Right lobe of liver (tissue), 6 donors: ENCODE results near the gene PRR13. TPM values are rescaled to one million over a fixed set of nuclear protein-coding genes. Genes with fewer than 3 reads are reported as not detected.
"Not testable (repeated sequence)": the region's sequence is repeated elsewhere in the genome, so short reads cannot be mapped to it uniquely, and the experiment has no call there.

Experiments used
- ATAC-seq, 4 donors: fragments of 200-7000 bp; cut with Tn5 transposase; one replicate each; pipeline ENCODE4 v1.9.1; 2020; ENCODE audit warnings: mild to moderate bottlenecking in 4 of 4, moderate library complexity in 4 of 4
- DNase-seq, 3 donors: peaks; one replicate each; pipeline ENCODE4 v3.0.0-alpha.2; 2020
- H3K27ac ChIP-seq, 3 donors: fragments of 200-600 bp; one replicate each; pipeline ENCODE4 v1.8.0; 2022
- H3K27me3 ChIP-seq, 2 donors: fragments of 200-600 bp; one replicate each; pipeline ENCODE4 v1.8.0; 2022
- H3K36me3 ChIP-seq, 4 donors: fragments of 200-600 bp; sonication (generic) in 1 of 4; one replicate each; pipeline versions ENCODE4 v1.5.1 to v1.8.0; 2017 to 2022; ENCODE audit warnings: control low read depth in 1 of 4
- H3K4me1 ChIP-seq, 4 donors: fragments of 200-600 bp; sonication (generic) in 1 of 4; one replicate each; pipeline versions ENCODE4 v1.5.1 to v1.8.0; 2017 to 2022; ENCODE audit warnings: control low read depth in 1 of 4
- H3K4me3 ChIP-seq, 3 donors: fragments of 200-600 bp; one replicate each; pipeline ENCODE4 v1.8.0; 2022
- H3K9me3 ChIP-seq, 4 donors: fragments of 200-600 bp; sonication (generic) in 1 of 4; one replicate each; pipeline versions ENCODE4 v1.5.1 to v1.8.0; 2017 to 2022; ENCODE audit warnings: control low read depth in 1 of 4
- CTCF ChIP-seq, 4 donors: fragments of 200-600 bp in 3 of 4; fragments of 450-650 bp in 1 of 4; IDR thresholded peaks; one replicate each; pipeline versions ENCODE4 v1.5.1 to v1.8.0; 2016 to 2022; ENCODE audit warnings: antibody characterized with exemption in 4 of 4, mild to moderate bottlenecking in 2 of 4
- POLR2A ChIP-seq: fragments of 450-650 bp; IDR thresholded peaks from one replicate; pipeline ENCODE4 v1.6.1; 2017; ENCODE audit warnings: antibody characterized with exemption, mild to moderate bottlenecking
- WGBS: methylation state at CpG from one replicate; pipeline ENCODE4 v1.1.6; 2018; ENCODE audit warnings: low coverage, low lambda C conversion rate; ENCODE audit not compliant: insufficient coverage; ENCODE audit errors: missing lambda C conversion rate; 5-methylcytosine and 5-hydroxymethylcytosine counted together
- intact Hi-C, 2 donors: fragments of 100-400 bp; cut with DNase I; formaldehyde crosslinking; loops; one replicate each; pipeline versions ENCODE4 v1.11.2 to v1.14.1; 2022
- total RNA-seq, 6 experiments: library from RNA; depleted of rRNA in 2 of 6; stranded (reverse); fragments of >200 nt in 2 of 6; fragmentation: NEBNext Ultra II Directional in 3 of 6; extraction: Animal tissue kit (Norgen Biotek cat#: 25700) in 3 of 6; gene quantifications; one replicate each; pipeline versions ENCODE4 v1.1.0 to v1.2.4, GENCODE V29; 2016 to 2023
- donor health status: DM: no; HTN: yes; CAD: no.
- donor health status: DM: no; HTN: no; CAD: no.
- donor health status: DM: no; HTN: no; CAD: no.
- donor health status: DM: no; HTN: yes; CAD: no.
- donor health status: DM: no; HTN: yes; CAD: no.

The PRR13 gene
- total RNA-seq, 6 experiments from 2014 or later, result 35.9 to 91.2 (median 61.0) TPM

DNA sequence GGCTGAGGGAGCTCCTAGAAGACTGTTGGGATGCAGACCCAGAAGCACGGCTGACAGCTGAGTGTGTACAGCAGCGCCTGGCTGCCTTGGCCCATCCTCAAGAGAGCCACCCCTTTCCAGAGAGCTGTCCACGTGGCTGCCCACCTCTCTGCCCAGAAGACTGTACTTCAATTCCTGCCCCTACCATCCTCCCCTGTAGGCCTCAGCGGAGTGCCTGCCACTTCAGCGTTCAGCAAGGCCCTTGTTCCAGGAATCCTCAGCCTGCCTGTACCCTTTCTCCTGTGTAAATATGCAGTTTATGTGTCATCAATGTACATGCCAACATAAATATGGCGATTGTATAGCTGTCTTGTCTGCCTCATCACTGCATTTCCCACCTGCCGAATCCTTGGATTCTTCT, 10.3 kb upstream of the PRR13 start:
- no peak for DNase-seq
- no peaks in the 10 kb centered on the region for H3K4me1 ChIP-seq
- no peaks in the 10 kb centered on the region for H3K9me3 ChIP-seq
- 79% methylated on average over 2 of the region's 7 CpGs for WGBS
- H3K36me3 ChIP-seq, result no peaks in the 10 kb centered on the region
- H3K27me3 ChIP-seq, result no peaks in the 10 kb centered on the region
- TF ChIP-seq CTCF (IDR thresholded peaks at IDR 0.05) (no peak), POLR2A (no peak)
- ATAC-seq, result peak in 2 of 4 donors; percentile 12 to 25
- no peak overlapping the region for H3K4me3 ChIP-seq
- intact Hi-C loops, result no loop called here
- no peak overlapping the region for H3K27ac ChIP-seq

DNA sequence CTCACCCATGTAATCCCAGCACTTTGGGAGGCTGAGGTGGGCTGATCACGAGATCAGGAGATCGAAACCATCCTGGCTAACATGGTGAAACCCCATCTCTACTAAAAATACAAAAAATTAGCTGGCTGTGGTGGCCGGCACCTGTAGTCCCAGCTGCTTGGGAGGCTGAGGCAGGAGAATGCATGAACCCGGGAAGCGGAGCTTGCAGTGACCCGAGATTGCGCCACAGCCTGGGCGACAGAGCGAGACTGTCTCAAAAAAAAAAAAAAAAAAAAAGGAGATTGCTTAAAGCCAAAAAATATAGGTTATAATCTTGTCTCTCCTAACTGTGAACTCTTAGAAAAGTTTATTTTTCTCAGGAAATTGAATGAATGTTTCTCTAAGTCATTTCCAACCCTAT, 6.2 kb upstream of the PRR13 start:
- intact Hi-C loops, H3K27ac ChIP-seq, H3K4me1 ChIP-seq, H3K36me3 ChIP-seq, H3K9me3 ChIP-seq, ATAC-seq, DNase-seq, H3K4me3 ChIP-seq, H3K27me3 ChIP-seq: not testable (repeated sequence)
- 79% methylated on average over 4 of the region's 9 CpGs for WGBS

GRCh38 chr12:53439582-53439981, 2.0 kb upstream of the PRR13 start:
- H3K4me1 ChIP-seq, result peaks cover 0 to 16% (median 0%) of the 10 kb centered on the region in 4 donors
- H3K27ac ChIP-seq, intact Hi-C loops, H3K36me3 ChIP-seq, DNase-seq, H3K27me3 ChIP-seq, ATAC-seq, H3K4me3 ChIP-seq, H3K9me3 ChIP-seq: not testable (repeated sequence)

DNA sequence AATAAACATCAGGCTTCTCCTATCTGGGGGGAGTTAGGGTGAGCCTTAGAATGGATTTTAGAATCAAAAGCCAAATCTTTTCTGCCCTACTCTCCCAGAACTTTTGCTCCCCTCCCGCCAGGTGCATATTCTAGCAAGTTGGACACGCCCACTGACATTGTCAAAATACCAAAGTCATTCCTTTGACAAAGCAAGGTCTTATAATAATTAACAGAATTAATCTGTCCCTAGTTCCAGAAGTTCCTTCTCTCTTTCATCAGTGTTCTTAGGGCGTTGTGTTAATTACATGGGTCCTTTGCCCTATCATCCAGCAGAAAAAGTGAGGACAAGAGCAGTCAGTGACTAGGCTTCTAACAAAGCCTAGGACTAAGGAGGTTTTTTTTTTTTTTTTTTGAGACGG, 2.4 kb downstream of the PRR13 start:
- ATAC-seq (no peak), DNase-seq (no peak)
- Histone ChIP-seq H3K27ac (no peak overlapping the region), H3K27me3 (no peaks in the 10 kb centered on the region), H3K9me3 (no peaks in the 10 kb centered on the region), H3K36me3 (peaks cover 0 to 9% (median 1%) of the 10 kb centered on the region in 4 donors), H3K4me3 (no peak overlapping the region), H3K4me1 (peaks cover 0 to 16% (median 0%) of the 10 kb centered on the region in 4 donors)
- 89% methylated on average over 3 of the region's 4 CpGs for WGBS
- intact Hi-C loops, result no loop called here
- TF ChIP-seq CTCF (IDR thresholded peaks at IDR 0.05) (no peak), POLR2A (no peak)

DNA sequence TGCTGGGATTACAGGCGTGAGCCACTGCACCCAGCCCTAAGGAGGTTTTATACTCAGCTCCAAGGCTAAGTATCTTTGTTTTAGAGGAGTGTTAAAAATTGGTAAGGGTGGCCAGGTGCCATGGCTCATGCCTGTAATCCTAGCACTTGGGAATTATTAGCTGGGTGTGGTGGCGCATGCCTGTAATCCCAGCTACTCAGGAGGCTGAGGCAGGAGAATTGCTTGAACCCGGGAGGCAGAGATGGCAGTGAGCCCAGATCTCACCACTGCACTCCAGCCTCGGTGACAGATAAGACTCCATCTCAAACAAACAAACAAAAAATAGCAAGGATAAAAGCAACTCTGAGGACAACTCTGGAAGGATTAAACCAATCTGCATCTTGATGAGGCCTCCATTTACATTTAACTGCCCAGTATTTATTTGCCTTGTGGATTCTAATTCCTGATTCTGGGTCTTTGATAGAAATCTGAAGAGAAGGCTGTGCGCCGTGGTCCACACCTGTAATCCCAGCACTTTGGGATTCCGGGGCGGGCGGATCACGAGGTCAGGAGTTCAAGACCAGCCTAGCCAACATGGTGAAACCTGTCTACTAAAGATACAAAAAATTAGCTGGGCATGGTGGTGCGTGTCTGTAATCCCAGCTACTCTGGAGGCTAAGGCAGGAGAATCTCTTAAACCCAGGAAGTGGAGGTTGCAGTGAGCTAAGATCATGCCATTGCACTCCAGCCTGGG, 3.2 kb downstream of the PRR13 start:
- ATAC-seq, H3K4me3 ChIP-seq, H3K9me3 ChIP-seq, DNase-seq, H3K27me3 ChIP-seq, H3K36me3 ChIP-seq, H3K27ac ChIP-seq, intact Hi-C loops: not testable (repeated sequence)
- peaks cover 0 to 16% (median 0%) of the 10 kb centered on the region in 4 donors for H3K4me1 ChIP-seq
- 86% methylated on average over 9 of the region's 11 CpGs for WGBS

DNA sequence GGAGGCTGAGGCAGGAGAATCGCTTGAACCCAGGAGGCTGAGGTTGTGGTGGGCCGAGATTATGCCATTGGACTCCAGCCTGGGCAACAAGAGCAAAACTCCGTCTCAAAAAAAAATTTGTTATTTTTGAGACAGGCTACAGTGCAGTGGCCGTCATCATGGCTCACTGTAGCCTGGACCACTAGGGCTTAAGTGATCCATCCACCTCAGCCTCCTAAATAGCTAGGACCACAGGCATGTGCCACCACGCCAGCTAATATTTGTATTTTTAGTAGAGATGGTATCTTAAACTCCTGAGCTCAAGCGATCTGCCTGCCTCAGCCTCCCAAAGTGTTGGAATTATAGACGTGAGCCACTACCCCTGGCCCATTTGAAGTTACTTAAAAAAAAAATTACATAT, 9.4 kb downstream of the PRR13 start:
- 86% methylated on average over 5 of the region's 7 CpGs for WGBS
- no peak overlapping the region for H3K4me3 ChIP-seq
- no peaks in the 10 kb centered on the region for H3K9me3 ChIP-seq
- intact Hi-C loops, result loop anchor here in 1 of 2 donors (5.0 kb wide), 1 partner anchor 36 kb away; no protein-coding TSS in a partner anchor
- no peaks in the 10 kb centered on the region for H3K27me3 ChIP-seq
- peaks cover 4 to 17% (median 12%) of the 10 kb centered on the region in 4 donors for H3K36me3 ChIP-seq
- no peak for DNase-seq
- no peak for ATAC-seq
- TF ChIP-seq CTCF (IDR thresholded peaks at IDR 0.05) (no peak), POLR2A (no peak)
- peaks cover 0 to 15% (median 4%) of the 10 kb centered on the region in 4 donors for H3K4me1 ChIP-seq
- no peak overlapping the region for H3K27ac ChIP-seq
